Measurements from ENCODE around the gene MAN2A2. TPM values are rescaled to one million over a fixed set of nuclear protein-coding genes. Genes with fewer than 3 reads are reported as not detected.
"Not testable (repeated sequence)": the region's sequence is repeated elsewhere in the genome, so short reads cannot be mapped to it uniquely, and the experiment has no call there.

MAN2A2 gene
- total RNA-seq, 1 donor from 2014 or later: 51.4 TPM

DNA sequence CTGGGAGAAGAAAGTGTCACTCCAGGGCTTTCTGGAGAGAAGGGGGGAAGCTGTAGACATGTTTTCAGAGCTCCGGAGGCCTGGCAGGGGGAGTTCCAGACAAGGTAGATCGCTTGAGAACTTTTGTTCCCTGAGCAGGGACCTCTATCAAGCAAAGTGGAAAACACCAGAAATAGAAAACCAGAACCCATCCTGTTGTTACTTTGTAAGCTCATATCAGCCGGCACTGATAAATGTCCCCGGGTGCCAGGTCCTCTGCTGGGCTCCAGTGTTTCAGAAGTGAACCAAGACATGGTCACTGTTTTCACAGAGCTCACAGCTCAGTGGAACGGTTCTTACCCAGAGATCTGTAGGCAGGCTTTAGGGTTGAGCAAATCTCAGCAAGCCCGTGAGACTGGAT, 15.7 kb downstream of the MAN2A2 start:
- peaks cover 10% of the 10 kb centered on the region for H3K4me1 Mint-ChIP-seq (ENCODE audit: low read depth)
- H3K4me3 Mint-ChIP-seq (ENCODE audit: unreplicated experiment): no peak overlapping the region
- TF ChIP-seq, protein P1, sequence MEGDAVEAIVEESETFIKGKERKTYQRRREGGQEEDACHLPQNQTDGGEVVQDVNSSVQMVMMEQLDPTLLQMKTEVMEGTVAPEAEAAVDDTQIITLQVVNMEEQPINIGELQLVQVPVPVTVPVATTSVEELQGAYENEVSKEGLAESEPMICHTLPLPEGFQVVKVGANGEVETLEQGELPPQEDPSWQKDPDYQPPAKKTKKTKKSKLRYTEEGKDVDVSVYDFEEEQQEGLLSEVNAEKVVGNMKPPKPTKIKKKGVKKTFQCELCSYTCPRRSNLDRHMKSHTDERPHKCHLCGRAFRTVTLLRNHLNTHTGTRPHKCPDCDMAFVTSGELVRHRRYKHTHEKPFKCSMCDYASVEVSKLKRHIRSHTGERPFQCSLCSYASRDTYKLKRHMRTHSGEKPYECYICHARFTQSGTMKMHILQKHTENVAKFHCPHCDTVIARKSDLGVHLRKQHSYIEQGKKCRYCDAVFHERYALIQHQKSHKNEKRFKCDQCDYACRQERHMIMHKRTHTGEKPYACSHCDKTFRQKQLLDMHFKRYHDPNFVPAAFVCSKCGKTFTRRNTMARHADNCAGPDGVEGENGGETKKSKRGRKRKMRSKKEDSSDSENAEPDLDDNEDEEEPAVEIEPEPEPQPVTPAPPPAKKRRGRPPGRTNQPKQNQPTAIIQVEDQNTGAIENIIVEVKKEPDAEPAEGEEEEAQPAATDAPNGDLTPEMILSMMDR (IDR thresholded peaks at IDR 0.05): no peak
- no peak overlapping the region for H3K27ac Mint-ChIP-seq (ENCODE audit: unreplicated experiment)
- no peak for DNase-seq (ENCODE audit: low spot score)
- peaks cover 32% of the 10 kb centered on the region for H3K36me3 Mint-ChIP-seq (ENCODE audit: low read depth)
- H3K9me3 Mint-ChIP-seq (ENCODE audit: low read depth): no peaks in the 10 kb centered on the region
- no peaks in the 10 kb centered on the region for H3K27me3 Mint-ChIP-seq (ENCODE audit: low read depth)

DNA sequence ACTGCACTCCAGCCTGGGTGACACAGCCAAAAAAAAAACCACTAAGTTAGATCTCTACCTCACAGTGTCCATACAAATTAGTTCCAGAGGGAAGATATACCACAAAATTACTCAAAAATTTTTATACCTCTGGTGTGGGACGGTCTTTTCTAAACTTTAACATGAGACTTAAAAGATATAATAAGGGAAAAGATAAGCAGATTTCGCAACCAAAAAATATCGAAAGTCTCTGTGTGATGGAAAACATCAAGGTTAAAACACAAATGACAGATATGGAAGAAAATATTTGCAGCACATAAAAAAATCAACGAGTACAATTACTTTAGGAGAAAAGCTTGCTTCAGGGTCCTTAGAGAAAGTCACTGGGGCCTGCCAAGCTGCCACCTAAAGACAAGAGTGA, 18.8 kb downstream of the MAN2A2 start:
- H3K36me3 Mint-ChIP-seq (ENCODE audit: low read depth): peaks cover 22% of the 10 kb centered on the region
- TF ChIP-seq, protein P1 (IDR thresholded peaks at IDR 0.05): no peak
- no peaks in the 10 kb centered on the region for H3K27me3 Mint-ChIP-seq (ENCODE audit: low read depth)
- H3K9me3 Mint-ChIP-seq (ENCODE audit: low read depth): no peaks in the 10 kb centered on the region
- no peaks in the 10 kb centered on the region for H3K4me1 Mint-ChIP-seq (ENCODE audit: low read depth)
- DNase-seq (ENCODE audit: low spot score): no peak
- H3K27ac Mint-ChIP-seq (ENCODE audit: unreplicated experiment): no peak overlapping the region
- no peak overlapping the region for H3K4me3 Mint-ChIP-seq (ENCODE audit: unreplicated experiment)

DNA sequence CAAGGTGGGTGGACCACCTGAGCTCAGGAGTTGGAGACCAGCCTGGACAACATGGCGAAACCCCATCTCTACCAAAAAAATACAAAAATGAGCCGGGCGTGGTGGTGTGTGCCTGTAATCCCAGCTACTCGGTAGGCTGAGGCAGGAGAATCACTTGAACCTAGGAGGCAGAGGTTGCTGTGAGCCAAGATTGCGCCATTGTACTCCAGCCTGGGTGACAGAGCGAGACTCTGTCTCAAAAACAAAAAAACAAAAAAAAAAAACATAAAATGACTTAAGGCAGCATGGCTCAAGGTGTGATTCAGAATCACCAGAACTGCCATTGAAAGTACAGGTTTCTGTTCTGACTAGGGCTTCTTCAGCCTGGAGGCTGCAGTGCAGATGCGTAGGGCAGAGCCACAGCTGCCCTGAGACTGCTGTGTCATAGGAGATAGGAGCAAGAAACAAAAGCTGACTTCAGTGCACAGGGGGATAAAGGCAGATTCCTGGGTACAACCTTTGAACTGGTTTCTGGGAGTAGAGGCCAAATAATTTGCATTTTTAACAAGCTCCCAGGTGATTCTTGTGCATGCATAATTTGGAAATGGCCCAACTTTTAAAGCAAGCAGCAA, 19.7 kb downstream of the MAN2A2 start:
- not testable (repeated sequence) for H3K4me3 Mint-ChIP-seq (ENCODE audit: unreplicated experiment); H3K27ac Mint-ChIP-seq (ENCODE audit: unreplicated experiment); H3K4me1 Mint-ChIP-seq (ENCODE audit: low read depth); H3K9me3 Mint-ChIP-seq (ENCODE audit: low read depth); DNase-seq (ENCODE audit: low spot score); H3K27me3 Mint-ChIP-seq (ENCODE audit: low read depth)
- H3K36me3 Mint-ChIP-seq (ENCODE audit: low read depth): peaks cover 17% of the 10 kb centered on the region

DNA sequence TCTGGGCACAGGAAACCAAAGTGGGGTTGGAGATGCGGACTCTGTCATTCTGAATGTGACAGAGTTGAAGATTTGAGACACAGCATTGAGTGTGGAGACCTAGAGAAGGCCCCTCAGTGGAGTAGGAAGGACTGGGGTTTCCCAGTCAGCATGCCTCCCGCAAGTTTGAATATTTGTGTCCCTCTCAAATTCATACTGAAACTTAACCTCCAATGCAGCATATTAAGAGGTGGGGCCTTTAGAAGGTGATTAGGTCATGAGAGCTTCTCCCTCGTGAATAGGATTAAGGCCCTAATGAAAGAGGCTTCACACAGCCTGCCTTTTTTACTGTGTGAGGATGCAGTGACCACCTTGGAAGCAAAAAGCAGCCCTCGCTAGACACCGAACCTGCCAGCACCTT, 21.3 kb downstream of the MAN2A2 start:
- Mint-ChIP-seq H3K4me3 (ENCODE audit: unreplicated experiment) (no peak overlapping the region), H3K27ac (ENCODE audit: unreplicated experiment) (no peak overlapping the region), H3K36me3 (ENCODE audit: low read depth) (peaks cover 10% of the 10 kb centered on the region), H3K4me1 (ENCODE audit: low read depth) (no peaks in the 10 kb centered on the region), H3K9me3 (ENCODE audit: low read depth) (no peaks in the 10 kb centered on the region), H3K27me3 (ENCODE audit: low read depth) (no peaks in the 10 kb centered on the region)
- TF ChIP-seq, protein P1 (IDR thresholded peaks at IDR 0.05): no peak
- no peak for DNase-seq (ENCODE audit: low spot score)

DNA sequence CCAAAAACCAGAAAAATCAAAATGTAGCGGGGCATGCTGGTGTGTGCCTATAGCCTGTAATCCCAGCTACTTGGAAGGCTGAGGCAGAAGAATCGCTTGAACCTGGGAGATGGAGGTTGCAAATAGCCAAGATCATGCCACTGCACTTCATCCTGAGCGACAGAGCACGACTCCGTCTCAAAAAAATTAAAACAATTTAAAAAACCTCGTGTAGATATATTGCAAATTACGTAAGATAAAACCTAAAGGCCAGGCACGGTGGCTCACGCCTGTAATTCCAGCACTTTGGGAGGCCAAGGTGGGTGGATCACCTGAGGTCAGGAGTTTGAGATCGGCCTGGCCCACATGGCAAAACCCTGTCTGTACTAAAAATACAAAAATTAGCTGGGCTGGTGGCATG, 23.7 kb downstream of the MAN2A2 start:
- not testable (repeated sequence) for H3K4me1 Mint-ChIP-seq (ENCODE audit: low read depth); H3K4me3 Mint-ChIP-seq (ENCODE audit: unreplicated experiment); H3K27me3 Mint-ChIP-seq (ENCODE audit: low read depth); H3K27ac Mint-ChIP-seq (ENCODE audit: unreplicated experiment); H3K36me3 Mint-ChIP-seq (ENCODE audit: low read depth); H3K9me3 Mint-ChIP-seq (ENCODE audit: low read depth); DNase-seq (ENCODE audit: low spot score)

DNA sequence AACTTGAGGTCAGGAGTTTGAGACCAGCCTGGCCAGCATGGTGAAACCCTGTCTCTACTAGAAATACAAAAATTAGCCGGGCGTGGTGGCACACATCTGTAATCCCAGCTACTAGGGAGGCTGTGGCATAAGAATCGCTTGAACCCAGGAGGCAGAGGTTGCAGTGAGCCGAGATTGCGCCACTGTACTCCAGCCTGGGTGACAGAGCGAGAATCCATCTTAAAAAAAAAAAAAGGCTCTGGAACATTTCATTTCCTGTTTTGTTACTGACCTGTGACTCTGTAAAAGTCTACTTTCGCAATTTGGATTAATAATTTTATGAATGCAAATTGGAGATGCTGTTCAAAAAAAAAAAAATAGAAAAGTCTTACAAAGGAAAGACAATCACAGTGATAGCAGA, 25.0 kb downstream of the MAN2A2 start:
- not testable (repeated sequence) for H3K36me3 Mint-ChIP-seq (ENCODE audit: low read depth); H3K9me3 Mint-ChIP-seq (ENCODE audit: low read depth); H3K4me3 Mint-ChIP-seq (ENCODE audit: unreplicated experiment); H3K27me3 Mint-ChIP-seq (ENCODE audit: low read depth); H3K27ac Mint-ChIP-seq (ENCODE audit: unreplicated experiment); DNase-seq (ENCODE audit: low spot score)
- peaks cover 10% of the 10 kb centered on the region for H3K4me1 Mint-ChIP-seq (ENCODE audit: low read depth)
